OCI-LY7 (cell line): Measurements from ENCODE around the gene LIFR. TPM values are rescaled to one million over a fixed set of nuclear protein-coding genes. Genes with fewer than 3 reads are reported as not detected.

Experiments used
- BruUV-seq: library from RNA; stranded (reverse); fragments of 400-500 nt; replicated peaks from 2 replicates; lab custom pipeline; 2021; lab: Mats Ljungman, UMichigan
- CTCF ChIA-PET: fragments of 300-600 bp; sonication (Branson Sonifier 250); formaldehyde crosslinking; loops from one replicate; lab custom pipeline; 2022; ENCODE audit warnings: antibody characterized with exemption; ENCODE audit not compliant: unreplicated experiment; lab: Charles Lee
- POLR2A ChIA-PET: fragments of 300-600 bp; sonication (Branson Sonifier 250); formaldehyde crosslinking; loops from one replicate; lab custom pipeline; 2022; ENCODE audit warnings: antibody characterized with exemption; lab: Charles Lee
- DNase-seq: peaks from one replicate; pipeline ENCODE4 v3.0.0-alpha.2; 2015; ENCODE audit warnings: low spot score
- H2AFZ ChIP-seq: fragments of 200-600 bp; sonication (generic), shearing (Covaris generic); 2 replicates; pipeline ENCODE4 v1.6.1; 2014; ENCODE audit warnings: mild to moderate bottlenecking, antibody characterized with exemption, low read length, moderate library complexity
- H3K27ac ChIP-seq: fragments of 200-600 bp; sonication (generic); 2 replicates; pipeline ENCODE4 v1.5.1; 2014; ENCODE audit warnings: mixed run types, low read depth, mild to moderate bottlenecking, moderate library complexity, low read length, inconsistent platforms; ENCODE audit not compliant: poor library complexity, severe bottlenecking
- H3K36me3 ChIP-seq: fragments of 200-600 bp; sonication (generic); 2 replicates; pipeline ENCODE4 v1.6.1; 2014; ENCODE audit warnings: mild to moderate bottlenecking, antibody characterized with exemption, low read length, moderate library complexity, mixed read lengths; ENCODE audit not compliant: insufficient read depth
- H3K4me1 ChIP-seq: fragments of 200-600 bp; sonication (generic); 2 replicates; pipeline ENCODE4 v1.5.1; 2014; ENCODE audit warnings: mild to moderate bottlenecking, low read length; ENCODE audit not compliant: insufficient read depth, poor library complexity, severe bottlenecking
- H3K4me2 ChIP-seq: fragments of 200-600 bp; sonication (generic); 2 replicates; pipeline ENCODE4 v1.6.1; 2014; ENCODE audit warnings: mild to moderate bottlenecking, low read length
- H3K4me3 ChIP-seq: fragments of 200-600 bp; sonication (generic); 2 replicates; pipeline ENCODE4 v1.5.1; 2014; ENCODE audit warnings: mild to moderate bottlenecking, low read depth, low read length; ENCODE audit not compliant: poor library complexity, severe bottlenecking
- H3K79me2 ChIP-seq: fragments of 200-600 bp; sonication (generic); 2 replicates; pipeline ENCODE4 v1.6.1; 2016; ENCODE audit warnings: low read depth, mild to moderate bottlenecking, low read length, moderate library complexity, mixed read lengths; ENCODE audit not compliant: insufficient read depth
- H3K9me2 ChIP-seq: fragments of 200-600 bp; sonication (generic); 2 replicates; pipeline ENCODE4 v1.6.1; 2016; ENCODE audit warnings: mild to moderate bottlenecking, low read length, mixed read lengths; ENCODE audit not compliant: insufficient read depth
- H3K9me3 ChIP-seq: fragments of 200-600 bp; sonication (generic); 2 replicates; pipeline ENCODE4 v1.6.1; 2014; ENCODE audit warnings: mild to moderate bottlenecking, mixed run types, low read length, mixed read lengths
- H4K20me1 ChIP-seq: fragments of 200-600 bp; sonication (generic); 2 replicates; pipeline ENCODE4 v1.6.1; 2014; ENCODE audit warnings: mild to moderate bottlenecking, antibody characterized with exemption, low read length, moderate library complexity, mixed read lengths; ENCODE audit not compliant: insufficient read depth
- CTCF ChIP-seq: fragments of 200-600 bp; sonication (generic); conservative IDR thresholded peaks from 2 replicates; pipeline ENCODE4 v1.5.1; 2014; ENCODE audit warnings: mild to moderate bottlenecking, antibody characterized with exemption, low read length, moderate library complexity, mixed read lengths
- EZH2phosphoT487 ChIP-seq: fragments of 200-600 bp; sonication (generic); IDR thresholded peaks from 2 replicates; pipeline ENCODE4 v1.6.1; 2018; ENCODE audit warnings: low read depth, borderline replicate concordance, mild to moderate bottlenecking, mixed run types, antibody characterized with exemption, low read length, moderate library complexity, mixed read lengths
- intact Hi-C: fragments of 100-400 bp; cut with micrococcal nuclease; formaldehyde crosslinking; loops from one replicate; pipeline ENCODE4 v1.10.0; 2022; ENCODE audit not compliant: unreplicated experiment
- total RNA-seq, 2 experiments: library from RNA; depleted of rRNA in 1 of 2; stranded (reverse); fragments of >200 nt in 1 of 2; shearing (Covaris generic) in 1 of 2; gene quantifications; 2 replicates each; pipeline ENCODE4 v1.2.3, GENCODE V29; 2014 to 2022

The LIFR gene
- total RNA-seq, 2 experiments from 2014 or later: not detected

GRCh38 chr5:38531518-38531917 is 24.9 kb downstream of the LIFR start:
- DNase-seq: no peak
- no peaks in the 10 kb centered on the region for H3K79me2 ChIP-seq
- H4K20me1 ChIP-seq: no peaks in the 10 kb centered on the region
- H3K4me1 ChIP-seq: peaks cover 8% of the 10 kb centered on the region
- BruUV-seq: no TSS peak
- POLR2A ChIA-PET: no interaction called here
- CTCF ChIA-PET: no interaction called here
- no peaks in the 10 kb centered on the region for H3K9me3 ChIP-seq
- no peak overlapping the region for H3K4me2 ChIP-seq
- TF ChIP-seq CTCF: no peak
- intact Hi-C loops: no loop called here
- H3K27ac ChIP-seq: no peak overlapping the region
- H3K9me2 ChIP-seq: no peaks in the 10 kb centered on the region
- no peak overlapping the region for H2AFZ ChIP-seq
- no peak overlapping the region for H3K4me3 ChIP-seq
- H3K36me3 ChIP-seq: no peaks in the 10 kb centered on the region

- Histone ChIP-seq H3K27ac (no peak overlapping the region), H3K79me2 (no peaks in the 10 kb centered on the region), H4K20me1 (no peaks in the 10 kb centered on the region), H2AFZ (no peak overlapping the region), H3K9me3 (no peaks in the 10 kb centered on the region), H3K36me3 (no peaks in the 10 kb centered on the region), H3K4me1 (peaks cover 8% of the 10 kb centered on the region), H3K9me2 (no peaks in the 10 kb centered on the region), H3K4me3 (no peak overlapping the region), H3K4me2 (no peak overlapping the region)
- POLR2A ChIA-PET: interaction anchor here (1.4 kb wide), 1 partner anchor 9 kb away, joined by 3 read pairs; no protein-coding TSS in a partner anchor
- no peak for DNase-seq
- TF ChIP-seq CTCF (no peak), EZH2phosphoT487 (no peak)
- intact Hi-C loops: no loop called here
- CTCF ChIA-PET: no interaction called here
- BruUV-seq: no TSS peak
Measured at GRCh38 chr5:38529955-38530646, 26.3 kb downstream of the LIFR start.

DNA sequence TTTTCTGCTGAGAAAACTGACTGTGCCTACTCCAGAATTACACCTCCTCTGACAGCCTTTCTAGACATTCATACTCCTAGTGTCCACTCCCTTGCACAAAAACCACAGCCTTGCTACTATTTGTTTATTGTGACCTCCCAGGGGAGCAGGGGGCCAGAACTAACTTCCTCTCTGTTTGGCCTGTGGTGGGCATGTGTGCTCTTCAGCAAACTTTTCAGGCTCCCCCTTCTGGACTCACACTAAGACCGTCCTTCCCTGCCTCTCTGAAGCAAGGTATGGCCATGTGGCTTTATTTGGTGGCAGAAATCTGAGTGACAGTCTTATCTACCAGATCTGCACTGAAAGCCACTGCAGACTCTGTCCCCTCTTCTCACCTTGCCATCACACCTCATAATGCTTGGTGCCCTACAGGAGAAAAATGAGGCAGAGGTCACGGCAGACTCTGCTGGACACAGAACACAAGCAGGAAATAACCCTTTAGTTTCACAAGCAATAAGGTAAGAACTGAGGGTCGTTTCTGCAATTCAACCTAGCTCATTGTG is 28.2 kb downstream of the LIFR start:
- Histone ChIP-seq H2AFZ (no peak overlapping the region), H3K4me2 (no peak overlapping the region), H3K36me3 (no peaks in the 10 kb centered on the region), H3K4me3 (no peak overlapping the region), H3K79me2 (no peaks in the 10 kb centered on the region), H3K4me1 (peaks cover 8% of the 10 kb centered on the region), H3K27ac (no peak overlapping the region), H3K9me2 (no peaks in the 10 kb centered on the region), H4K20me1 (no peaks in the 10 kb centered on the region), H3K9me3 (no peaks in the 10 kb centered on the region)
- intact Hi-C loops: no loop called here
- CTCF ChIA-PET: no interaction called here
- POLR2A ChIA-PET: no interaction called here
- no TSS peak for BruUV-seq
- DNase-seq: no peak
- TF ChIP-seq EZH2phosphoT487 (no peak), CTCF (no peak)
